H9 (cell line): ENCODE results near the gene MORC4. TPM values are rescaled to one million over a fixed set of nuclear protein-coding genes. Genes with fewer than 3 reads are reported as not detected.

Source experiments
- DNase-seq: peaks from one replicate; pipeline ENCODE4 v3.0.0-alpha.2; 2017
- H2AFZ ChIP-seq: one replicate; pipeline ENCODE4 v1.6.1; 2013; ENCODE audit warnings: mild to moderate bottlenecking, low read length, control low read depth, moderate library complexity
- H2AK5ac ChIP-seq: 2 replicates; pipeline ENCODE4 v1.6.1; 2013; ENCODE audit warnings: low read length, control low read depth, mixed read lengths; ENCODE audit not compliant: insufficient read length
- H2BK120ac ChIP-seq: one replicate; pipeline ENCODE4 v1.6.1; 2013; ENCODE audit warnings: low read depth, mild to moderate bottlenecking, low read length, control low read depth, inconsistent platforms; ENCODE audit not compliant: poor library complexity, severe bottlenecking
- H2BK12ac ChIP-seq: 2 replicates; pipeline ENCODE4 v1.6.1; 2013; ENCODE audit warnings: low read length, control low read depth, mixed read lengths, low read depth; ENCODE audit not compliant: insufficient read length
- H2BK15ac ChIP-seq: 2 replicates; pipeline ENCODE4 v1.6.1; 2013; ENCODE audit warnings: low read depth, low read length, control low read depth
- H2BK20ac ChIP-seq: one replicate; pipeline ENCODE4 v1.6.1; 2013; ENCODE audit warnings: low read depth, mild to moderate bottlenecking, low read length, control low read depth, inconsistent platforms; ENCODE audit not compliant: poor library complexity, severe bottlenecking
- H2BK5ac ChIP-seq: 2 replicates; pipeline ENCODE4 v1.6.1; 2013; ENCODE audit warnings: low read length, control low read depth, mixed read lengths; ENCODE audit not compliant: insufficient read length
- H3K14ac ChIP-seq: 2 replicates; pipeline ENCODE4 v1.6.1; 2013; ENCODE audit warnings: low read length, control low read depth; ENCODE audit not compliant: insufficient read depth
- H3K18ac ChIP-seq: 2 replicates; pipeline ENCODE4 v1.6.1; 2013; ENCODE audit warnings: low read depth, mild to moderate bottlenecking, mixed read lengths, low read length, control low read depth; ENCODE audit not compliant: insufficient read length
- H3K23ac ChIP-seq: 2 replicates; pipeline ENCODE4 v1.6.1; 2013; ENCODE audit warnings: low read length, control low read depth, mixed read lengths, low read depth; ENCODE audit not compliant: insufficient read length
- H3K23me2 ChIP-seq: 2 replicates; pipeline ENCODE4 v1.6.1; 2013; ENCODE audit warnings: low read depth, mild to moderate bottlenecking, mixed read lengths, low read length, control low read depth; ENCODE audit not compliant: insufficient read length, poor library complexity, severe bottlenecking
- H3K27ac ChIP-seq: 2 replicates; pipeline ENCODE4 v1.5.1; 2013; ENCODE audit warnings: low read length, control low read depth, mixed read lengths, low read depth; ENCODE audit not compliant: insufficient read length
- H3K27me3 ChIP-seq: 2 replicates; pipeline ENCODE4 v1.6.1; 2013; ENCODE audit warnings: low read length, control low read depth, inconsistent platforms; ENCODE audit not compliant: insufficient read depth
- H3K4ac ChIP-seq: 2 replicates; pipeline ENCODE4 v1.6.1; 2013; ENCODE audit warnings: low read depth, mild to moderate bottlenecking, control low read depth, inconsistent platforms, low read length, moderate library complexity
- H3K4me1 ChIP-seq: 2 replicates; pipeline ENCODE4 v1.6.1; 2013; ENCODE audit warnings: low read length, control low read depth, inconsistent platforms; ENCODE audit not compliant: insufficient read depth
- H3K4me2 ChIP-seq: 2 replicates; pipeline ENCODE4 v1.6.1; 2013; ENCODE audit warnings: low read length, control low read depth, mixed read lengths; ENCODE audit not compliant: insufficient read length, insufficient read depth
- H3K56ac ChIP-seq: 2 replicates; pipeline ENCODE4 v1.6.1; 2013; ENCODE audit warnings: low read depth, mild to moderate bottlenecking, mixed read lengths, low read length, control low read depth; ENCODE audit not compliant: insufficient read length
- H3K79me1 ChIP-seq: 2 replicates; pipeline ENCODE4 v1.6.1; 2013; ENCODE audit warnings: low read depth, mild to moderate bottlenecking, moderate library complexity, low read length, control low read depth, inconsistent platforms; ENCODE audit not compliant: insufficient read depth, poor library complexity, severe bottlenecking
- H3K79me2 ChIP-seq: 2 replicates; pipeline ENCODE4 v1.6.1; 2013; ENCODE audit warnings: low read length, control low read depth, inconsistent platforms; ENCODE audit not compliant: insufficient read depth
- H3K9ac ChIP-seq: 2 replicates; pipeline ENCODE4 v1.6.1; 2013; ENCODE audit warnings: low read length, control low read depth, mixed read lengths; ENCODE audit not compliant: insufficient read length; ENCODE audit errors: extremely low read depth
- H3K9me3 ChIP-seq: one replicate; pipeline ENCODE4 v1.6.1; 2013; ENCODE audit warnings: low read depth, low read length, inconsistent platforms; ENCODE audit not compliant: control insufficient read depth
- H3T11ph ChIP-seq: one replicate; pipeline ENCODE4 v1.6.1; 2013; ENCODE audit warnings: mild to moderate bottlenecking, low read length, control low read depth, inconsistent platforms
- H4K20me1 ChIP-seq: one replicate; pipeline ENCODE4 v1.6.1; 2013; ENCODE audit not compliant: control insufficient read depth, insufficient read length, insufficient read depth
- H4K5ac ChIP-seq: 2 replicates; pipeline ENCODE4 v1.6.1; 2013; ENCODE audit warnings: low read depth, mild to moderate bottlenecking, mixed read lengths, low read length, control low read depth; ENCODE audit not compliant: insufficient read length
- H4K8ac ChIP-seq: replicated peaks from 2 replicates; pipeline ENCODE4 v1.6.1; 2013; ENCODE audit warnings: low read length, control low read depth, mixed read lengths, low read depth; ENCODE audit not compliant: insufficient read length
- H4K91ac ChIP-seq: 2 replicates; pipeline ENCODE4 v1.6.1; 2013; ENCODE audit warnings: low read depth, mild to moderate bottlenecking, moderate library complexity, mixed read lengths, low read length, control low read depth; ENCODE audit not compliant: insufficient read length
- H3K27ac Mint-ChIP-seq, 3 experiments: 2 replicates in 2 of 3; 3 replicates in 1 of 3; pipeline ENCODE4 v1.8.0; 2020 to 2021; ENCODE audit warnings: mixed read lengths in 3 of 3, mild to moderate bottlenecking in 1 of 3, moderate library complexity in 1 of 3
- H3K27me3 Mint-ChIP-seq: 2 replicates; pipeline ENCODE4 v1.8.0; 2021; ENCODE audit warnings: low read depth, mild to moderate bottlenecking, moderate library complexity, mixed read lengths
- H3K36me3 Mint-ChIP-seq, 3 experiments: 2 replicates in 2 of 3; 3 replicates in 1 of 3; pipeline ENCODE4 v1.8.0; 2020 to 2021; ENCODE audit warnings: low read depth in 3 of 3, mixed read lengths in 3 of 3; ENCODE audit not compliant: insufficient read depth in 1 of 3
- H3K4me1 Mint-ChIP-seq, 2 experiments: 2 replicates each; pipeline ENCODE4 v1.8.0; 2020; ENCODE audit warnings: mixed read lengths in 2 of 2
- H3K4me3 Mint-ChIP-seq, 2 experiments: 2 replicates in 1 of 2; 3 replicates in 1 of 2; pipeline ENCODE4 v1.8.0; 2020 to 2021; ENCODE audit warnings: mild to moderate bottlenecking in 2 of 2, mixed read lengths in 2 of 2, moderate library complexity in 1 of 2
- H3K9me3 Mint-ChIP-seq, 2 experiments: 2 replicates in 1 of 2; 3 replicates in 1 of 2; pipeline ENCODE4 v1.8.0; 2020; ENCODE audit warnings: mild to moderate bottlenecking in 2 of 2, mixed read lengths in 2 of 2, moderate library complexity in 1 of 2
- CTCF ChIP-seq: fragments of 200-600 bp; sonication (generic); conservative IDR thresholded peaks from 3 replicates; pipeline ENCODE4 v1.8.0; 2021; ENCODE audit warnings: antibody characterized with exemption, mild to moderate bottlenecking
- WGBS: extraction: QIAGEN DNeasy Blood & Tissue Kit; methylation state at CpG from one replicate; pipeline ENCODE4 v1.1.7; 2013; ENCODE audit warnings: missing lambda C conversion rate, low lambda C conversion rate, mixed read lengths; ENCODE audit not compliant: insufficient read length; ENCODE audit errors: extremely low coverage; 5-methylcytosine and 5-hydroxymethylcytosine counted together
- total RNA-seq: library from RNA; stranded (reverse); gene quantifications from 2 replicates; pipeline ENCODE4 v1.2.1, GENCODE V29; 2021

MORC4 gene
- total RNA-seq, 1 experiment from 2014 or later, result 4.3 TPM

DNA sequence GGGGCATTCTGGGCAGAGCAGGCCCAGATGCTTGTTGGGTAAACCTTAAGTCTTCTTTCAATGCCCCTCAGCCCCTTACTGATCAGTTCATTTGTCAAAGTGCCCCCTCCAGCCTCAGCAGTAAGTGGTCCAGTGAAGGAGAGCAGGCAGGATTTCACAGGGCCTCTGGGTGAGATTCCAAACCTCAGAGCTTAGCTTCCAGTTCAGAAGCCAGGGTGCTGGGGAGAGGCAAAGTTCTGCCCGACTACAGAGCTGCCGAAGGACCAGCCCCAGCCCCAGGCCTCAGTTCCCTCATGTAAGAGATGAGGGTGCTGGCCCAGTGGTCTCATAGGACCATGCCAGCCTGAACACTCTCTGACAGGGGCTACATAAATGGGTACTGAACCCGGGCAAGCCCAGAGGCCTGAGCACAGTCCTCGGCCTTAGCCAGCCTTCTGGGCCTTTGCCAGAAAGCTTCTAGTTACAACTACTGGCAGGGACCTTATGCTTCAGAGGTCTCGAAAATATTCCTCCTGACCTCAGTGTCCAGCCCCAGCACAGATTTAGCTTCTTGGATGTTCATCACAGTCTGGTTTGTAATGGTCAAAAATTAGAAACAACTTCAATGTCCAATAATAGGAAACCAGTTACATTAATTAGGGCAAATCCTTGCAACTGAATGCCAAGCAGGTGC is 96.0 kb downstream of the MORC4 start:
- no peak overlapping the region for H3K56ac ChIP-seq
- no peak overlapping the region for H2AK5ac ChIP-seq
- H3K18ac ChIP-seq, result no peak overlapping the region
- H2AFZ ChIP-seq, result no peak overlapping the region
- no peak overlapping the region for H2BK5ac ChIP-seq
- no peak overlapping the region for H3K4ac ChIP-seq
- no peak overlapping the region for H4K5ac ChIP-seq
- no peaks in the 10 kb centered on the region for H3K79me2 ChIP-seq
- no peak overlapping the region for H2BK20ac ChIP-seq
- no peak overlapping the region for H4K91ac ChIP-seq
- H3K27me3 ChIP-seq, result no peaks in the 10 kb centered on the region
- no peak for DNase-seq
- no peak overlapping the region for H3K23ac ChIP-seq
- H4K20me1 ChIP-seq, result no peaks in the 10 kb centered on the region
- no peak overlapping the region for H4K8ac ChIP-seq
- H2BK120ac ChIP-seq, result no peak overlapping the region
- no peak overlapping the region for H3K4me2 ChIP-seq
- Mint-ChIP-seq H3K9me3 (peaks cover 0 to 59% of the 10 kb centered on the region in 2 experiments; a peak in 2 of 5 replicates), H3K4me3 (no peak overlapping the region), H3K36me3 (peaks cover 0 to 4% (median 0%) of the 10 kb centered on the region in 3 experiments; a peak in 2 of 7 replicates), H3K27me3 (no peaks in the 10 kb centered on the region; the same call in 1 of the 2 replicates), H3K27ac (0 out of 7 replicates have a peak overlapping the region, but pooled peaks of 1 of the 3 experiments have one; percentile 11), H3K4me1 (peaks cover 5% of the 10 kb centered on the region in 2 experiments)
- H3K14ac ChIP-seq, result no peak overlapping the region
- H3K79me1 ChIP-seq, result no peaks in the 10 kb centered on the region
- H3K9me3 ChIP-seq, result no peaks in the 10 kb centered on the region
- H3K9ac ChIP-seq, result no peak overlapping the region
- TF ChIP-seq CTCF, result no peak
- H3T11ph ChIP-seq, result no peak overlapping the region
- H3K4me1 ChIP-seq, result no peaks in the 10 kb centered on the region
- no peaks in the 10 kb centered on the region for H3K23me2 ChIP-seq
- H2BK12ac ChIP-seq, result no peak overlapping the region
- WGBS, result no CpG with 5 or more reads among the region's 5 CpGs
- no peak overlapping the region for H2BK15ac ChIP-seq
- no peak overlapping the region for H3K27ac ChIP-seq
